Upper lobe of right lung (tissue), 1 donor: Measurements from ENCODE around the gene VAMP4. TPM values are rescaled to one million over a fixed set of nuclear protein-coding genes. Genes with fewer than 3 reads are reported as not detected.
"Not testable (repeated sequence)": the region's sequence is repeated elsewhere in the genome, so short reads cannot be mapped to it uniquely, and the experiment has no call there.

Source experiments
- ATAC-seq: fragments of 200-7000 bp; cut with Tn5 transposase; one replicate; pipeline ENCODE4 v1.9.1; 2020; ENCODE audit warnings: mild to moderate bottlenecking, moderate library complexity
- DNase-seq: peaks from one replicate; pipeline ENCODE4 v3.0.0-alpha.2; 2020
- H3K27ac ChIP-seq: fragments of 200-600 bp; one replicate; pipeline ENCODE4 v1.8.0; 2022
- H3K27me3 ChIP-seq: fragments of 200-600 bp; one replicate; pipeline ENCODE4 v1.8.0; 2022; ENCODE audit warnings: mild to moderate bottlenecking
- H3K36me3 ChIP-seq: fragments of 200-600 bp; one replicate; pipeline ENCODE4 v1.8.0; 2022
- H3K4me1 ChIP-seq: fragments of 200-600 bp; one replicate; pipeline ENCODE4 v1.8.0; 2022
- H3K4me3 ChIP-seq: fragments of 200-600 bp; one replicate; pipeline ENCODE4 v1.8.0; 2022; ENCODE audit warnings: mild to moderate bottlenecking
- H3K9me3 ChIP-seq: fragments of 200-600 bp; one replicate; pipeline ENCODE4 v1.8.0; 2022
- intact Hi-C: fragments of 100-400 bp; cut with DNase I; formaldehyde crosslinking; loops from one replicate; pipeline ENCODE4 v1.11.0; 2022
- total RNA-seq: library from RNA; stranded (reverse); fragmentation: NEBNext Ultra II Directional; extraction: Animal tissue kit (Norgen Biotek cat#: 25700); gene quantifications from one replicate; pipeline ENCODE4 v1.2.1, GENCODE V29; 2021
- TF ChIP-seq, protein P1 (sequence below): fragments of 200-600 bp; IDR thresholded peaks from one replicate; pipeline ENCODE4 v1.8.0; 2022; ENCODE audit warnings: antibody characterized with exemption
- donor health status: DM: no; HTN: yes; CAD: no; lungs with severe emphysema.

VAMP4 gene
- total RNA-seq, 1 donor from 2014 or later = 19.2 TPM

GRCh38 chr1:171666114-171666769, 75.6 kb downstream of the VAMP4 start:
- H3K27me3 ChIP-seq = no peaks in the 10 kb centered on the region
- no peak for DNase-seq
- ATAC-seq = no peak
- H3K9me3 ChIP-seq = no peaks in the 10 kb centered on the region
- H3K4me1 ChIP-seq = no peaks in the 10 kb centered on the region
- no peak overlapping the region for H3K27ac ChIP-seq
- no peaks in the 10 kb centered on the region for H3K36me3 ChIP-seq
- TF ChIP-seq, protein P1, sequence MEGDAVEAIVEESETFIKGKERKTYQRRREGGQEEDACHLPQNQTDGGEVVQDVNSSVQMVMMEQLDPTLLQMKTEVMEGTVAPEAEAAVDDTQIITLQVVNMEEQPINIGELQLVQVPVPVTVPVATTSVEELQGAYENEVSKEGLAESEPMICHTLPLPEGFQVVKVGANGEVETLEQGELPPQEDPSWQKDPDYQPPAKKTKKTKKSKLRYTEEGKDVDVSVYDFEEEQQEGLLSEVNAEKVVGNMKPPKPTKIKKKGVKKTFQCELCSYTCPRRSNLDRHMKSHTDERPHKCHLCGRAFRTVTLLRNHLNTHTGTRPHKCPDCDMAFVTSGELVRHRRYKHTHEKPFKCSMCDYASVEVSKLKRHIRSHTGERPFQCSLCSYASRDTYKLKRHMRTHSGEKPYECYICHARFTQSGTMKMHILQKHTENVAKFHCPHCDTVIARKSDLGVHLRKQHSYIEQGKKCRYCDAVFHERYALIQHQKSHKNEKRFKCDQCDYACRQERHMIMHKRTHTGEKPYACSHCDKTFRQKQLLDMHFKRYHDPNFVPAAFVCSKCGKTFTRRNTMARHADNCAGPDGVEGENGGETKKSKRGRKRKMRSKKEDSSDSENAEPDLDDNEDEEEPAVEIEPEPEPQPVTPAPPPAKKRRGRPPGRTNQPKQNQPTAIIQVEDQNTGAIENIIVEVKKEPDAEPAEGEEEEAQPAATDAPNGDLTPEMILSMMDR = no peak
- intact Hi-C loops = no loop called here
- H3K4me3 ChIP-seq = no peak overlapping the region

- TF ChIP-seq, protein P1 = no peak
- no peak overlapping the region for H3K27ac ChIP-seq
- no peaks in the 10 kb centered on the region for H3K27me3 ChIP-seq
- H3K36me3 ChIP-seq = no peaks in the 10 kb centered on the region
- H3K4me3 ChIP-seq = no peak overlapping the region
- DNase-seq (no peak), ATAC-seq (no peak)
- H3K4me1 ChIP-seq = no peaks in the 10 kb centered on the region
- intact Hi-C loops = no loop called here
- H3K9me3 ChIP-seq = no peaks in the 10 kb centered on the region
Observed at GRCh38 chr1:171664976-171665375, 76.9 kb downstream of the VAMP4 start.

DNA sequence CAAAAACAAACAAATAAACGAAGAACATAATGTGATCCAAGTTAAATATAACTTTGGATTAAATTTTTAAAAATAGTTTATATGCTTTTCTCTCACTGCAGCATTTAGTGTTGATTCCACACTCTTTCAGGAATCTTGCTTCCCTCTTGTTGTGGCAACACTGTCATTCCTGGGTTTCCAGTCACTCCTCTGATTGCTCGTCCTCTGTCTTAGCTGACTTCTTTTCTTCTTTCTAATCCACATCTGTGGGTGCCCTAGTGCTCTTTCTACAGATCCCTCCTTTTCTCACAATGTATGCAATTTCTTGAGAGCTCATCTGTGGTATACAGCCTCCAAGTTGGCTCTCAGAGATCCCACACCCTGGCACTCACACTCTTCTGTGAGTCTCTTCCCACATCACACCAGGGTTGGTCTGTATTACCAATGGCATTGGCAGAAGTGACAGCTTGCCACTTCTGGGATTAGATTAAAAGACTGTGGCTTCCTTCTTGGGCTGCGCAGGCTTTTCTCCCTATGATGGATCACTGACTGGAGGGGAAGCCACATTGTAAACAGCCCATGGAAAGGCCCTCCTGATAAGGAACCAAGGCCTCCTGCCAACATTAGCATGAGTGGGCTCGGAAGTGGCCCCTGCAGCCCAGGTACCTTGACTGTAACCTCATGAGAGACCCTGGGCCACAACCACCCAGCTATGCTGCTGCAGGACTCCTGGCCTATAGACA, 77.8 kb downstream of the VAMP4 start:
- no peak for DNase-seq
- intact Hi-C loops = no loop called here
- no peaks in the 10 kb centered on the region for H3K36me3 ChIP-seq
- H3K4me1 ChIP-seq = no peaks in the 10 kb centered on the region
- TF ChIP-seq, protein P1 = no peak
- H3K4me3 ChIP-seq = no peak overlapping the region
- H3K27ac ChIP-seq = no peak overlapping the region
- no peaks in the 10 kb centered on the region for H3K27me3 ChIP-seq
- H3K9me3 ChIP-seq = no peaks in the 10 kb centered on the region
- ATAC-seq = no peak

- Histone ChIP-seq H3K4me3 (no peak overlapping the region), H3K36me3 (no peaks in the 10 kb centered on the region), H3K9me3 (no peaks in the 10 kb centered on the region), H3K27me3 (no peaks in the 10 kb centered on the region), H3K27ac (no peak overlapping the region), H3K4me1 (no peaks in the 10 kb centered on the region)
- DNase-seq = no peak
- no peak for ATAC-seq
- TF ChIP-seq, protein P1 = no peak
- intact Hi-C loops = no loop called here
Observed at GRCh38 chr1:171663036-171663853, 78.6 kb downstream of the VAMP4 start.

GRCh38 chr1:171661076-171661650, 80.7 kb downstream of the VAMP4 start:
- intact Hi-C loops = no loop called here
- Histone ChIP-seq H3K9me3 (no peaks in the 10 kb centered on the region), H3K27ac (no peak overlapping the region), H3K4me3 (no peak overlapping the region), H3K27me3 (no peaks in the 10 kb centered on the region), H3K36me3 (no peaks in the 10 kb centered on the region), H3K4me1 (no peaks in the 10 kb centered on the region)
- DNase-seq (no peak), ATAC-seq (no peak)
- TF ChIP-seq, protein P1 = no peak

DNA sequence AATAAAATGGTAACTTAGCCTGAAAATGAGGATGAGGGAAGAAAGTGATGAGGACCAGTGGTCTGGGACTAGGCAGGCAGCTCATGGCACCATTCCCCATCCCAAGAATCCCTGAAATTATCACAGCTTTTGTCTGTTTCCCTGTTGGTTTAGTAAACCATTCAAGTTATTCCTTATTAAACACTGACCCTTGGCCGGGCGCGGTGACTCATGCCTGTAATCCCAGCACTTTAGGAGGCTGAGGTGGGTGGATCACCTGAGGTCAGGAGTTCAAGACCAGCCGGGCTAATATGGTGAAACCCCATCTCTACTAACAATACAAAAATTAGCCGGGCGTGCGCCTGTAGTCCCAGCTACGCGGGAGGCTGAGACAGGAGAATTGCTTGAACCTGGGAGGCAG, 85.7 kb downstream of the VAMP4 start:
- peak overlapping the region; percentile 71 for H3K27ac ChIP-seq
- intact Hi-C loops = not testable (repeated sequence)

More for the DNA sequence above, 85.7 kb downstream of the VAMP4 start:
- H3K36me3 ChIP-seq, H3K27me3 ChIP-seq, H3K9me3 ChIP-seq, H3K4me3 ChIP-seq, ATAC-seq, DNase-seq: not testable (repeated sequence)
- peaks cover 16% of the 10 kb centered on the region for H3K4me1 ChIP-seq
